ENCODE measurements around the gene GEMIN8.

- TF ChIP-seq CTCF (IDR thresholded peaks at IDR 0.05; ENCODE audit: poor library complexity, severe bottlenecking) (peak; percentile 46), EZH2 (IDR thresholded peaks at IDR 0.05; ENCODE audit: borderline replicate concordance, insufficient read depth, low read length, poor library complexity, severe bottlenecking) (no peak), SMC3 (conservative IDR thresholded peaks at IDR 0.05; ENCODE audit: poor library complexity) (peak; percentile 62), RAD21 (conservative IDR thresholded peaks at IDR 0.05) (peak; percentile 57)
Observed at GRCh38 chrX:14051416-14051815, 21.7 kb upstream of the GEMIN8 start.
